Glomerular endothelial cell (primary cell): ENCODE measurements around the gene IGF1R. TPM values are rescaled to one million over a fixed set of nuclear protein-coding genes. Genes with fewer than 3 reads are reported as not detected.
A peak's percentile ranks its signal among the peaks of the same experiment; 100 is the strongest.

ENCODE experiments used
- DNase-seq: peaks from one replicate; pipeline ENCODE4 v3.0.0-alpha.2; 2011; ENCODE audit warnings: low read depth, low spot score; ENCODE audit errors: extremely low read depth
- total RNA-seq: library from RNA; depleted of rRNA; stranded (reverse); fragments of >200 nt; gene quantifications from 2 replicates; pipeline ENCODE4 v1.2.3, GENCODE V29; 2015

IGF1R gene
- total RNA-seq, 1 donor from 2014 or later = 57.9 TPM

DNA sequence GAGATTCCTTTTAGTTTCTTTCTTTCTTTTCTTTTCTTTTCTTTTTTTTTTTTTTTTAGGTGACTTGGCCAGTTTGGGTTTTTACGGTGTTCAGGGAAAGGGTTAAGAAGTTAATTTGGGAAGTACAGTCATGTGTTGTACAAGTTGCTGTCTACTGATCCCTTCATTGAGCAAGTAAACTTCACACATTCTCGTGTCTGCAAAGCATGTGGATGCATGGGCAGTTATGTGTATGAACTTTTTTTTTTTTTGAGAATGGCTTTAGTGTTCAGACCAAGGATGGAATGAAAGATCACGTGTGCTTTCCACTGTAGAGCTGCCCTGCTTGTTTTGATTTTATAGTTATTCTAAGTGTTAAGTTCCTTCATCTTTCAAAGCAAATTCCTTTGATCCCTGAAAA, 227.0 kb downstream of the IGF1R start:
- no peak for DNase-seq

DNA sequence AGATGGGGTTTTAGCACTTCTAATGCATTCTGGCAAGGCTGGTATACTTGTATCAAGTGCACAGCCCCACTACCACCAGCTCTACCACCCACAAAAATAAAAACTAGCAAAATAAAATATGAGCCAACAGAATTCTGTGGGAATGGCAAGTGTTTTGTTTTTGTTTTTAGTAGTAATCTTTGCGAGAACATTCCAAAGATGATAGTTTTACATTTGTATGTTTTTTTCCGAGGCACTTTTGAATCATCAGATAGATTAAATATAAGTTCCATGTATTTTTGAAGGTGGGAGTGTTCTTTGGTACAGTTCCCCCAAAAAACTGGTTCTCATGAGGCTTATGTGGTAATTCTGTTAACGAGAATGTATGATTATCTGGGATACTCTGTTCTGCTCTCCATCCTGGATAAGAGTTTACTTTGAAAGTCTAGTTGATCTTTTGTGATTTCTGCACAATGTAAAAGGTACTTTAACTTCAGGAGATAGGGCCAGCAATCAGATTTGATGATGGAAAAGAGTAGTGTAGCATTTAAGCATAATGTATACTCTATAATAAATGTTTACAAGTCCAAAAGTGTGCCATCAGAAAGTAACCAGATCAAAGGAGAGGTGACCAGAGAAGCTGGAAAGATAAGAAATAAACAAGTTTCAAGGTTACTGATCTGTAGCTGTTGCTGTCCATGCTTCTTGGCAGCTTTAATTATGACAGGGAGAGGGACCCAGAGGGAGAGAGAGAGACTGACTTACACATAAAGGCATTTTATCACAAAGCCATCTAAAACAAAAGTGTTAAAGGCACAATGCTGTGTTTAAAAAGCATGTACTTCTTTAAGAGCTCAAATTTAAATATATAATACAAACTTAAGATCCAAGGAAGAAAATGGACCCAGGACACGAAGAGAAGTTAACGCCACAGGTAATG, 228.4 kb downstream of the IGF1R start:
- DNase-seq = no peak

DNA sequence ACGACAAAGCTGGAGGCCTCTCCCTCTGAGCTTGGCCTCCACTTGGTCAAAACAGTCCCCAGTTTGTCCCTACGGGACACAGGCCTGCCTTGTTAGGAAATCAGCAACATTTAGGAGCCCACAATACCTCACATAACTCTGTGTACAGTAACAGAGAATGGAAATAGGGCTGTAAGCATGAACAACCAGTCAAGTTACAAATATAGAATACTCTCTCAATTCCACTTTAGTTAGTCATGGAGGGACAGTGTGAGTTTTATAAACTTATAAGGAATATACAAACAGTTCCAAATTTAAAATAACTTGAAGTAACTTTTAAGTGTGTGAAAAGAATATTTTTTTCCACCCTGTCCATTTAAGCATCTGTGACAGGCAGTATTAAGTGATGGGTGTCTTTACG, 229.8 kb downstream of the IGF1R start:
- DNase-seq = no peak

DNA sequence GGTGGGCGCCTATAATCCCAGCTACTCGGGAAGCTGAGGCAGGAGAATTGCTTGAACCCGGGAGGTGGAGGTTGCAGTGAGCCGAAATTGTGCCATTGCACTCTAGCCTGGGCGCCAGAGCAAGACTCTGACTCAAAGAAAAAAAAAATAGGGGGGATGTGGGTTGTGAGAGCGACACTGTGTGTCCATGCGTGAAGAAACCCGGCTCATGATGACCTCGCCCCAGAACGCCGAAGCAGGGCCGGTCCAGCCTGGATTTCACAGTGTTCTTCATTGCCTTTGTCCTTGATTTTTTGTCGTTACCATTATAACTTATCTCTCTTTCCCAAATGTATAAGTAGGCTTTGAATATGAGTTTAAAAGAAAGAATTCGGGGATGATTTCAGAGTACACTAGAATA, 230.5 kb downstream of the IGF1R start:
- no peak for DNase-seq

DNA sequence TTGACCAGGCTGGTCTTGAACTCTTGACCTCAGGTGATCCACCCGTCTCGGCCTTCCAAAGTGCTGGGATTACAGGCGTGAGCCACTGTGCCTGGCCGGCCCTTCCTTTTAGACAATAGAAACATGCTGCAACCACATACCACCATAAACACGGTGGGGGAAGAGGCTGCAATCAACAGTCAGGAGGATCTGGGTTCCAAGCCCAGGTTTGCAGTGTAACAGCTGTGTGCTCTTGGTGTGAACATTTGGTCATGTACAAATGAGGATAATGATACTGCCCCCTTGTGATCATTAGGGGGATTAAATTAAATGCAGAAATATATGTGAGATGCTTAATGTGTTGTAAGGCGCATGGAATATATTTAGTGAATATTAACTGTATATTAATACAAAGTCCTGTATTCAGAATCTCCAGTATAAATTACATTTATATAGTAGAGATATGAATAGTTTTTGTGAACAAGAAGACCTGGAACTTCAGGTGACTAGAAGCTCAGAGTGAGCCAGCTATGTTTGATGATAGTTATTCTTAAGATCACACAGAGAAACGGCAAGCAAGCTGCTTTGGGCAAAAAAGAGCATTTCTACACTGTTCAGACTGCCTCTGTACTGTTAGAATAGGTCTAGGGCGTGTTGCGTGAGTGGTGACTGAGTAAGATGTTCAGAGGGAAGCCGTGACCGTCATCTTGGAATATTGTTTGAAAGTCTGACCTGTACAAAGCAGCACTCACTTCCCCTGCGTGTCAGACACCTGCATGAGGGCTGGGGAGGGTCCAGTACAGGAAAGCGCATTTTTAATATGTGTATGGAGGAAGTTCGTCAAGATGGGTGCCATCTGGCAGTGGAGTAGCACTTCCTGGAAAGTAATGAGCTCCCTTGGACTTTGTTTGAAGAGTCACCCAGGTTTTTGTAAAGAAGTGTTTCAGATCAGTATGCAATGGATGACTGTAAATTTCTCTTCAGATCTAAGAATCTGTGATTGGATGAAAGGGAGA, 233.5 kb downstream of the IGF1R start:
- no peak for DNase-seq

DNA sequence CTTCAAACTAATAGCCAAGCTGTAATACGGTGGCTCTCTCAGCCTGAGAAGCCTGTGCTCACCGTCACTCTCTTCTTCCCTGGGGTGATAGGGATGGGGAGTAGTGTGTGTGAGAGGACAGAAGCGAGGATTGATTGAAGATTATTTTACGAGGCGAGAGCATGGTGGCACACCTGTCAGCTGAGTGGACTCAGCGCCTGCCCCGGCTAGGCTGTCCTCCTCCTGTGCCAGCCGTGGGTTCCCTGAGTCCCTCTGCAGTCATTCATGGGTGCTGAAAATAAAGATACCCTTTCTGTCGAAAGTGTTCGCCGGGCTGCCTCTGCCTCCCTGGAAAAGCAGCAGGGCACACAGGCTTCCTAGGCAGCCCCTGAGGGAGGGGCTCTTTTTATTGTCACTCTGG, 235.1 kb downstream of the IGF1R start:
- no peak for DNase-seq

DNA sequence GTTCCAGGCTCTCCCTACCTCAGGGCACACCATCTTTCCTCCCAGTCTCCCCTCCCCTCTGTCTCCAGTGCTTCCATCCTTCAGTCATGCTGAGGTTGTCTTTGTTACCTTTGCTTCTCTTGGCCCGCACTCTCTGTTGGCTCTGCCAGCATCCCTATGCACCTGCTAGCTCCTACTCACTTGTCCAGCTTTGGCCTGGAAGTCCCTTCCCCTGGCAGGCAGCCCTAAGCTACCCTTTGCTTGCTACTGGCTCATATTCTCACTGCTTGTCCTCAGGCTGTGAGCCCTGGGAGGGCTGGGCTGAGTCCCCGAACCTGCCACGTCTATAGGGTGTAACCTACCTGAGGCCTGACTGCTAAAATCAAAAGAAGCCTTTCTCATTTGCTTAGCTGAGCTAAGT, 236.6 kb downstream of the IGF1R start:
- DNase-seq = no peak

DNA sequence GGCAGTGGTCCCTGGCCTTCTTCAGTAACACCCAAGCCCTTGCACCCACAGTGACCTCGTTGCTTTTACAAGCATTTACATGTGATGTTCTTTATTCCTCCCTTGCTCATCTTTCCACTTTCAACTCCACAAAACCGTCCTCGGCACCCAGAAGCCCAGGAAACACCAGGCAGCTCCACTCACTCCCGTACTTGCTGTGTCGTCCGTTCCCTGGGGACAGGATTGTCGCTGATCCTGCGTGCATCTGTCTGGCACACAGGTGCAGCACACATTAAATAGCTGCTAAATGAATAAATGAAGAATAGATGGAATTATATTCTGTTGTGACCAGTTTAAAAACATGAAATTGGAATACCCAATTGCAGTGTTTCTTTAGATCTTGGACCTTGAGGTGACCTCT, 239.6 kb downstream of the IGF1R start:
- DNase-seq = no peak

DNA sequence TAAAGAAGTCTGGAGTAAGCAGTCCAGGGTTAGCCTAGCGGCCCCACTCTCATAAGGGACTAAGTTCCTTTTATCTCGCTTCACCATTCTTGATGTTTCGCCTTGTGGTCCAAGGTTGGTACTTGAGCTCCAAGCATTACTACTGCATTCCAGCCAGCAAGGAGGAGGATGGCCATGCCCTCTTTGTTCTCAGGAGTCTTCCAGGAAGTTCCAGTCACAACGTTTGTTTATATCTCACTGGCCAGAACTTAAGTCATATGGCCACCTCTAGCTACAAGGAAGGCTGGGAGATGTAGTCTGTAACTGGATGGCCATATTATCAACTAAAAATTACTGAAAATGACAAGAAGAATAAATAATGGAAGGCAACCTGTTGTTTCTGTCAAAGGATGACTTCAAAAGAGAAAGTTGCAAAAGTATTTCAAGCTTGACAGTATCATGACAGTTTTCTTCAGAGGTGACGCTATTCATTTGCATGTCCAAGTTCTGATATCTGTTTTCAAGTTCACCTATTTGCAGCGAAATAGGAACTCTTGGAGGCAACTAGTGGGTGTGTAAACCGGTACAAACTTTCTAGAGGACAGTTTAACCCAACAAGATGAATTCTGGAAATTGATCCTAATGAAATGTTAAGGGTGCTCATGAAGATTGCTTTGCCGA, 240.6 kb downstream of the IGF1R start:
- no peak for DNase-seq

DNA sequence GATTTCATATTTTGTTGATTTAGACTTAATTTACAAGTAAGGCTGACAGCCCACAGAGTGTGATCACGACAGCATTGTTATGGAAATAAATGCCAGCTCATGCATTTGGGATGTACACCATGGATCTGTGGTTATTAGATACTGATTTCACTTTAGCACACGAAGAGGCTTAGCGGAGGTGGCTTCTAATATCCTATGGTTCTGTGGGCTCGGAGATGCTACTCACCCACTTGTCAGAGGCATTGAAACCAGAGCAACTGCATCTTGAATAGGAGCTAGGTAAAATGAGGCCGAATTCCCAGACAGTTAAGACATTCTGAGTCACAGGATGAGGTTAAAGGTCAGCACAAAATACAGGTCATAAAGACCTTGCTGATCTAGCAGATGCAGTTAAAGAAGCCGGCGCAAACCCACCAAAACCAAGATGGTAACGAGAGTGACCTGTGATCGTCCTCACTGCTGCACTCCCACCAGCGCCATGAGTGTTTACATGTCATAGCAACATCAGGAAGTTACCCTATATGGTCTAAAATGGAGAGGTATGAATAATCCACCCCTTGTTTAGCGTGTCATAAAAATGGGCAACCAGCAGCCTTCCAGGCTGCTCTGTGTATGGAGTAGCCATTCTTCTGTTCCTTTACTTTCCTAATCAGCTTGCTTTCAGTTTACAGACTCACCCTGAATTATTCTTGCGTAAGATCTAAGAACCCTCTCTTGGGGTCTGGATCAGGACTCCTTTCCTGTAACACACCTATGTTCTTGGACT, 241.8 kb downstream of the IGF1R start:
- DNase-seq = no peak

DNA sequence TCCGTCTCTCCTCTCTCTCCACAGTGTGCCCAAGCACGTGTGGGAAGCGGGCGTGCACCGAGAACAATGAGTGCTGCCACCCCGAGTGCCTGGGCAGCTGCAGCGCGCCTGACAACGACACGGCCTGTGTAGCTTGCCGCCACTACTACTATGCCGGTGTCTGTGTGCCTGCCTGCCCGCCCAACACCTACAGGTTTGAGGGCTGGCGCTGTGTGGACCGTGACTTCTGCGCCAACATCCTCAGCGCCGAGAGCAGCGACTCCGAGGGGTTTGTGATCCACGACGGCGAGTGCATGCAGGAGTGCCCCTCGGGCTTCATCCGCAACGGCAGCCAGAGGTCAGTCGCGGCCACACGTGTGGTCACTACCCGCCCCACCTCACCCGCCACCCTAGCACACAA, 243.0 kb downstream of the IGF1R start:
- DNase-seq = no peak

DNA sequence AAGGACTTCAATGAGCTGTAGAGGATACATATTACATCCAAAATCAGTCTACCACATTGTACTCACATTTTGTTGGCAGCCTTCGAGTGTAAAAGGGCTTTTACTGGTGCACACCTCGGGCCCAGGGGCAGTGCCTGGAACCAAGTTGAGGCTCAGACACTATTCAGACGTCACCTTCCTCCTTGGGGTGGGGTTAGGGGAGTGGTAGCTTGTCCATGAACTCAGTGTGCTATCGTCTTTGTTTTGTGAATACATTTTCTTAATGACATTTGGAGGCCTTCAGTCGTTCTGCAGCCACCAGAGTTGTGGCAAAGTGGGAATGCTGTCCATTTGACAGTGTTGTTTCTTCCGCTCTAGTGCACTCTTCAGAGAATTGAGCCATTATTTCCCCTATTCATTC, 245.1 kb downstream of the IGF1R start:
- DNase-seq = no peak

DNA sequence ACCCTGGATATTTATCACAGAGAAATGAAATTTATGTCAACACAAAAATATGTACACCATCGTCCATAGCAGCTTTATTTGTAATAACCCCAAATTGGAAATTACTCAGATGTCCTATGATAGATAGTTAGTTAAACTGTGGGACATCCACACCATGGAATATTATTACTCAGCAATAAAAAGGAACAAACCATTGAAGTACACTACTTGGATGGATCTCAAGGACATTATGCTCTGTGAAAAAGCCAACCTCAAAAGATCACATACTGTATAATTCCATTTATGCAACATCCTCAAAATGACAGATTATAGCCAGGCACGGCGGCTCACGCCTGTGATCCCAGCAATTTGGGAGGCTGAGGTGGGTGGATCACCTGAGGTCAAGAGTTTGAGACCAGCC, 246.0 kb downstream of the IGF1R start:
- no peak for DNase-seq

DNA sequence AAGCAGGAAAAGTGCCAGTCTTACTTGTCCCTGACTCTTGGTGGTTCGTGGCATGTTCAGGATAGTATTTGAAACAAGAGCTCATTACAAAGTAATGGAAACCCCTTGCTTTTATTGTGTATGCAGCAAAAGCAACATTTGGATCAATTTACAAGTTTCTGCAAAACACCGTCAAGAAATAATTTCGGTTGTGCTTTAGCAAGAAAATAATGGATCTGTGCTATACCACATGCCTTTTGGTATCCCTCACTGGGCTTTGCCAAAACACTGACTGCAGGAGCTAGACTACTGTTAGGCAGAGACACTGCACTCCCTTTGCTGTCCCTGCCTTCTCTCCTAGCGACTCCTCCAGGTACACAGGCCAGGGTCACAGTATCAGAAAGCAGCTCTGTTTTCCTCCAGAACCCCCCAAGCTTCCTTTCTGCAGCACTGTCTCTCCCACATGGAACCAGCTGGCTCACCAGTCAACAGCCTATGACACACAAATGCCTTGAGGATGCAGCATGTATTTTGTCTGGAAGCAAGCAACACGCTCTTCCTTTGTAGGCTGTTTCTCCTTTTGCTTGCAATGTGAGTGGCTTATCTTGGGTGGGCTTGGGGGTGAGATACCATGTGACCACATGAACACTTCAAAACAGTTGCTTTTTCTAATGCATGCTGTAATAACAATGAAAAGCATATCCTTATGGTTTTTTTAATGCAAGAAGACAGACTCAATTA, 247.8 kb downstream of the IGF1R start:
- no peak for DNase-seq

DNA sequence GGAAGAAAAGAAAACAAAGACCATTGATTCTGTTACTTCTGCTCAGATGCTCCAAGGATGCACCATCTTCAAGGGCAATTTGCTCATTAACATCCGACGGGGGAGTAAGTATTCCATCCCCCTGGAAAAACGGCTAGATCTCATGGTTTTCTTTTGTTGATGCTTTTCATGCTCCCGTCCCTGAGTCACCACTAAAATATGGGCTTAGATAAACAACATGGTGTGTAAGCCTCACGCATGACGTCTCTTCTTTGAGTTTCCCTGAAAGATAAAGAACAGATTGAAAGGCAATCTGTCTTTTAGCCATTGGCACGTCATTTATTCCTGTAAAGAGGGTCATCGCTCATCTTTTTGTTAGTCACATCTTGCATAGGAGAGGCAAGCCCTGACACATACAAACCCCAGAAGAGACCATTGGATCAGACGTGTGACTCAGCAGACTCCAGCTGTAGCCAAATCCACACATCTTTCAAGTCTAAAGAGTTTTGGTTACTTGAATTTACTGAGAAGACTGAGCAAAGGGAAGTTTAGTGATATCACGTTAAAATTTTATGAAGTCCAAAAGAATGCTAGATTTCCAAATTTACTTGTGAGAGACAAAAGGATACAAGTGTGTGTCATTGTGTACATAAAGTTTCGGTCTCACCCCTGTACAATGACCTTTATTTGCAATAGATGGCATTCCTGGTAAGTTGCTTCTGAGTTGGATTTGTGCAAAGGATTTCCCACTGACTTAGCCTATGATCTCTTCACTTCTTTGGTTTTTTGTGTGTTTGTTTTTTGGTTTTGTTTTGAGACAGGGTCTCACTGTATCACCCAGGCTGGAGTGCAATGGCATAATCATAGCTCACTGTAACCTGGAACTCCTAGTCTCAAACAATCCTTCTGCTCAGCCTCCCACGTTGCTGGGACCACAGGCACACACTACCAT, 248.7 kb downstream of the IGF1R start:
- peak; percentile 99 for DNase-seq

DNA sequence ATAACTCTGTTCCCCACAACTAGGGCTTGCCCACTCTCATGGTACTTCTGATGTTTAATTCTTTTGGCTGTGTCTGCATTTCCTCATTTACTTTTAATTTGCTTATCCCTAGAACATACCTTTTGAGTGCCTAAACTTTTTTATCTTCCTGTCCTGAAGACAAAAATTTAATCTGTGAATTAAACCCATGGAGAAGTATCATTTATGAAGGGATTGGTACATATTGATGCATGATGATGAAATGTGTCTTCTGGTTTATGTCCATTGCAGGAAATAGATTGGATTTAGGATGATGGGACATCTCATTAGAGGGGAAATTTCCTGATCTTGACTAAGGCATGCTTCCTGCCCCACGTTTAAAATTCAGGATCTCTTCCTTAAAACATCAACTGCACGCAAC, 249.8 kb downstream of the IGF1R start:
- DNase-seq = no peak

DNA sequence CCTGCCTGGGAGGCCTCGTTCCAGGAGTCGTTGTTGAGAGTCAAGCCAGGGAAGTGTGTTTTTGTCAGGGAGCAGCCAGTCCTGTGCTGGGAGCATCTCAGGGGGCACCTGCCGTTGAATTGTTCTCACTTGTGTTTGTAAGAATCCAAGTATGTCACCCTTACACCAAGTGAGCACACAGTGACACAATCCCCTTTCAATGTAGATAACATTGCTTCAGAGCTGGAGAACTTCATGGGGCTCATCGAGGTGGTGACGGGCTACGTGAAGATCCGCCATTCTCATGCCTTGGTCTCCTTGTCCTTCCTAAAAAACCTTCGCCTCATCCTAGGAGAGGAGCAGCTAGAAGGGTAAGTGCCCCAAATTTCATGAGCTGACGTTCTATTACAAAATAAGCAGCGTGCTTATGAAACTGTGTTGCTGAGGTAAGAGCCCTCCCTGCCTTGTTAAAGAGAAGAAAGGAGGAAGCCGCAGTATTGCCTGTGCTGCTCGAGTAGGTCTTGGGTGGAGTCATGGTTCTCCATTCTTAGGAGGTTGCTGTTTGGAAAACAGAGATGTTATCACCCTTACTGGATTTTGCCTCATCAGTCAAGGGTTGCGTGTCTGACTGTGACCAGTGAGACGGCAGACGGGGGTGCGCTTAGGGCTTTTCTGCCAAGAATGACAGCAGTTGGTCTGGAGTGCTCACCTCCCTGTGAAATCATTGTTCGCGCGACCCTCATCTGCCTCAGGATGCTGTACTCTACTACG, 251.1 kb downstream of the IGF1R start:
- no peak for DNase-seq

DNA sequence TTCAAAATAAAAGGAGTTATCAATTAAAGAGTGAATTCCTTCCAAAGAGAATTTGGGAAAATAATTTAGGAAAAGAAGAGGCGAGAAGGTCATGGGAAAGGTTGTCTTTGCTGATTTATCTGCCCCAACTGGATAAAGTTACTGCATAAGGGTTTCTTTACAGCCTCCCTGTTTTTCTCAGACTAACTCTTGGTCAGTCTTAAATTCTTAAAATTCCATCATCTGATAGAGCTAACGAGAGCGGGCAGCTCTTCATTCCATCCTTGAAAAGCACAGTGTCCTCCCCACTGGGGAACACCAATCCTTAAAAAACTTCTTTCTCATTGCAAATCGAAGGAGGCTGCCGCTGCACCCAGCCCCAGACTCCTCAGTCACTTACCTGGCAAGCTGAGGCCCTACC, 252.0 kb downstream of the IGF1R start:
- DNase-seq = no peak
